OCI-LY3 (cell line): ENCODE measurements around the gene PSAPL1.

Source experiments
- H2AFZ ChIP-seq: fragments of 200-600, 300-600 bp; shearing (Covaris generic); 2 replicates; pipeline ENCODE4 v1.6.0; 2014; ENCODE audit warnings: antibody characterized with exemption, low read depth, low read length
- H3K27ac ChIP-seq: fragments of 200-600, 300-600 bp; sonication (generic); 2 replicates; pipeline ENCODE4 v1.5.1; 2014; ENCODE audit warnings: mild to moderate bottlenecking, low read length, moderate library complexity, mixed read lengths
- H3K27me3 ChIP-seq: fragments of 200-600, 300-600 bp; sonication (generic); 2 replicates; pipeline ENCODE4 v1.6.1; 2014; ENCODE audit warnings: low read depth, low read length, mixed read lengths
- H3K36me3 ChIP-seq: fragments of 200-600, 300-600 bp; sonication (generic); replicated peaks from 2 replicates; pipeline ENCODE3; 2014; ENCODE audit warnings: low read depth, low read length, mixed read lengths
- H3K4me1 ChIP-seq: fragments of 300-600, 200-600 bp; sonication (generic); 2 replicates; pipeline ENCODE4 v1.6.1; 2014; ENCODE audit warnings: low read length, mixed read lengths
- H3K4me2 ChIP-seq: fragments of 200-600, 300-600 bp; sonication (generic); 2 replicates; pipeline ENCODE4 v1.6.1; 2014; ENCODE audit warnings: low read length, mixed read lengths
- H3K4me3 ChIP-seq: fragments of 300-600, 200-600 bp; sonication (generic); 2 replicates; pipeline ENCODE4 v1.5.1; 2014; ENCODE audit warnings: antibody characterized with exemption, mild to moderate bottlenecking, low read length, moderate library complexity
- H3K79me2 ChIP-seq: fragments of 300-600, 200-600 bp; shearing (Covaris generic); 2 replicates; pipeline ENCODE4 v1.6.1; 2014; ENCODE audit warnings: mild to moderate bottlenecking, low read length, mixed read lengths
- H3K9ac ChIP-seq: fragments of 300-600, 200-600 bp; shearing (Covaris generic); 2 replicates; pipeline ENCODE4 v1.6.0; 2014; ENCODE audit warnings: mild to moderate bottlenecking, low read length, moderate library complexity
- H3K9me3 ChIP-seq: fragments of 200-600, 300-600 bp; shearing (Covaris generic); 2 replicates; pipeline ENCODE4 v1.6.1; 2014; ENCODE audit warnings: low read length, mixed read lengths; ENCODE audit not compliant: insufficient read depth
- H4K20me1 ChIP-seq: fragments of 200-600, 300-600 bp; sonication (generic); 2 replicates; pipeline ENCODE4 v1.6.1; 2016; ENCODE audit warnings: low read length, mixed read lengths; ENCODE audit not compliant: insufficient read depth
- CTCF ChIP-seq: fragments of 200-600, 300-600 bp; sonication (generic); IDR thresholded peaks from 2 replicates; pipeline ENCODE4 v1.5.1; 2014; ENCODE audit warnings: antibody characterized with exemption, low read length, low read depth
- EZH2phosphoT487 ChIP-seq: fragments of 200-600 bp; shearing (Covaris generic); IDR thresholded peaks from 2 replicates; pipeline ENCODE4 v1.6.1; 2018; ENCODE audit warnings: antibody characterized with exemption, mixed run types, low read depth

The PSAPL1 gene

DNA sequence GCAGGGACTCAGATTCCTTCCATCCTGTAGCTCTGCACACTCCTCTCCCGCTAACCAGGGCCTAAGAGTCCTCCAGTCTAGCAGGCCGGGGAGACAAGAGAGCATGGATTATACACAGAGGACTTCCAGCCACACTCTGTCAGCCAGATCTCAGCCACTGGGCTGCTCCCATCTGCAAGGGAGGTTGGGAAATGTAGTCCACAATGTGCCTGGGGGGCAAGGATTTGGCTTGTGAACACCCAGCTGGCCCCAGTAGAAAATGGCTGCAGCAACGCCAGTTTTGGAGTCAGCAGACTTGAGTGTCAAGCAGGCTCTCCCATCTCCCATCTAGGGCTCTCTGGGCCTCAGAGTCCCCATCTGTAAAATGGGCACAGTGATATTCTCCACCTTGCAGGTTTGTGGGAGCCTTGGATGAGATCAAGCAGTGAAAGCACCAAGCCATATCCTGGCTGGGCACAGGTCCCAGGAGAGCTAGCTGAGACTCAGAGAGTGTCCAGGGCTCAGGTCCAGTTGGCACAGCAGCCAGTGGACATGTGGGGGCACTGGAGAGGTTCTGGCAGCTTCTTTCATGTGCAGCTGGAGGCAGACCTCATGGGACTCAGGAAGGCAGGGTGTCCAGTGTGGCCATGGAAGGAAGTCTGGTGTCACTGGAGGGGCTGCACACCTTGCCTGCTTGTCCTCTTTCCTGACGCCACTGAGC lies 14.6 kb downstream of the PSAPL1 start:
- H3K9me3 ChIP-seq, result no peaks in the 10 kb centered on the region
- H3K27me3 ChIP-seq, result no peaks in the 10 kb centered on the region
- no peak for TF ChIP-seq CTCF
- no peak for TF ChIP-seq EZH2phosphoT487
- H3K4me3 ChIP-seq, result no peak overlapping the region
- no peak overlapping the region for H3K9ac ChIP-seq
- H3K4me1 ChIP-seq, result no peaks in the 10 kb centered on the region
- H2AFZ ChIP-seq, result no peak overlapping the region
- no peak overlapping the region for H3K27ac ChIP-seq
- H3K36me3 ChIP-seq, result no peaks in the 10 kb centered on the region
- no peak overlapping the region for H3K4me2 ChIP-seq
- H3K79me2 ChIP-seq, result no peaks in the 10 kb centered on the region
- no peaks in the 10 kb centered on the region for H4K20me1 ChIP-seq

DNA sequence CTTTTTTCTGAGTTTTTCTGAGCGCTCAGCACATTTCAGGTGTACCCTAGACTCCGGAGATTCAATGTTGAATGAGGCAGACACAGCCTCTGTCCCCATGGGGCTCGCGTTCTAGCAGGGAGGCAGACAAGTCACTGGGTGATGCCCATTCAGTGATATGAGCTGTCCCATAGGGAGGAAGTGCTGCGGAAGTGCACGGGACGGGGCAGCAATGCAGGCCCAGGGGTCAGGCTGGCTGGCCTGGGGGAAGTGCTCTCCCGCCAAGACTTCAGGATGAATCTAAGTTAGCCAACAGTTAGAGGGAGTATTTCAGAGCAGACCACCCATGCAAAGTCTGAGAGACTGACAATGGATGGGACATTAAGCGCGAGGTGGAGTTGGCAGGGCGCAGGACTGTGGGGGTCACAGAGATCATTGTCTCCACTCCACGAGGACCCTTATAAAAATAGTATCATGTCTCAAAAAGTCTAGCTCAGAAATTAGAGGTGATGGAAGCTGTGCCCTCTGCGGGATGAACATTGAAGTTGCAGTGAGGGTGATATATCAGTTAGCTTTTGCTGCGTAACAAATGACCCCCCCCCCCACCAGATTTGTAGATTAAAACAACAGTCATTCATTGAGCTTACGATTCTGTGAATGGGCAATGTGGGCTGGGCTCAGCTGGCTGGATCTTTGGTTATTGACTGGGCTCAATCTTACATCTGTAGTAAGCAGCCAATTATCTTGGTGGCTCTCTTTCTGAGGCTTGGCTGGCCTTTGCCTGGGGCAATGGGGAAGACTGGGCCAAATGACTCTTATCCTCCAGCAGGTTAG lies 16.4 kb downstream of the PSAPL1 start:
- Histone ChIP-seq H3K9ac (no peak overlapping the region), H3K9me3 (no peaks in the 10 kb centered on the region), H3K4me3 (no peak overlapping the region), H3K27ac (no peak overlapping the region), H2AFZ (no peak overlapping the region), H4K20me1 (no peaks in the 10 kb centered on the region), H3K4me2 (no peak overlapping the region), H3K79me2 (no peaks in the 10 kb centered on the region), H3K36me3 (no peaks in the 10 kb centered on the region), H3K4me1 (peaks cover 9% of the 10 kb centered on the region), H3K27me3 (0 out of 2 replicates have a peak, but pooled peaks cover 3% of the 10 kb centered on the region)
- TF ChIP-seq CTCF (no peak), EZH2phosphoT487 (no peak)

DNA sequence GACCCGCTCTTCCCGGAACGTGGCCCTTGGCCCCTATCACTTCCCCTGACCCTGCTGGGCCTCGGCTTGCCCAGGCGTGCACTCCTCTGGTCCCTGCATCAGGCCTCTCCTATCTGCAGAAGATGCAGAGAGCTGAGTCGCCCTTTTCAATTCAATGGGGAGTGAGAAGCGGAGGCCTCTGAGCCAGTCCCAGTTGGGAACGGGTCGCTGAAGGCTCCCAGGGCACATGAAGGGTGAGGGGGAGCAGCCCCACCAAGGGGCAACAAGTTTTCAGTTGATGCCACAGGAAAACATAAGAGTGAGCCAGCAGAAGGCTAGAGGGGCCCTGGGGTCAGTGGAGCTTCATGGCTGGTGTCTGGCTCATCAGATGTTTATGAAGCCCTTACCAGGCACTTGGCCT lies 17.1 kb downstream of the PSAPL1 start:
- Histone ChIP-seq H3K36me3 (no peaks in the 10 kb centered on the region), H3K9me3 (no peaks in the 10 kb centered on the region), H2AFZ (no peak overlapping the region), H3K4me2 (no peak overlapping the region), H4K20me1 (no peaks in the 10 kb centered on the region), H3K9ac (no peak overlapping the region), H3K79me2 (no peaks in the 10 kb centered on the region), H3K27me3 (0 out of 2 replicates have a peak, but pooled peaks cover 3% of the 10 kb centered on the region), H3K4me3 (no peak overlapping the region), H3K27ac (no peak overlapping the region), H3K4me1 (peaks cover 9% of the 10 kb centered on the region)
- TF ChIP-seq CTCF (no peak), EZH2phosphoT487 (no peak)

DNA sequence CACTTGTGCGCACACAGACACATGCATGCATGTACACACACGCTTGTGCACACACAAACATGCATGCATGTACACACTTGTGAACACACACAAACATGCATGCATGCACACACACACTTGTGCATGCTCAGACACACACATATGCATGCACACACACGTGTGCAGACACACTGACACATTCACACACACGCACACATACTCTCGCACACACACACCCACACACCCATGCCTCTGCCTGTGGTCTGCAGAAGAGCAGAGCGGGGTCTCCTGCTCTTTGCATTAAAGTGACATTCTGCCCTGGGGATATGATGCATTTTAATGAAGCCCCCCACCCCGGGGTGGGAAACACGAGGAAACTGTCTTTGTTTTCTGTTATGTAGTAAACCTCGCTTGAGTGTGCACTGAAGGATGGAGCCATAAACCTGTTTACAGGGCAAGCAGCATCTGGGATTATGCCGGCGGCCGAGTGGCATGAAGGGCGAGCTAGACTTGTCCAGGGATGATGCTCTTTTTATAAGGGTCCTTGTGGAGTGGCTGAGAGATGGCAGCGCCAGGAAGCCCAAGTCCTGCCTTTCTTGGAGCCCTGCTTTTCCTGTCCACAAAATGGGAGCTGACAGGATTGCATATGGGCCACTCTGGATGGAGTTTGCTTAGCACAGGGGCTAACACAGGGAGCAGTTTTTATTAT lies 17.8 kb downstream of the PSAPL1 start:
- Histone ChIP-seq H3K4me1 (peaks cover 9% of the 10 kb centered on the region), H3K4me2 (no peak overlapping the region), H3K4me3 (no peak overlapping the region), H4K20me1 (no peaks in the 10 kb centered on the region), H2AFZ (no peak overlapping the region), H3K9me3 (no peaks in the 10 kb centered on the region), H3K9ac (no peak overlapping the region), H3K27ac (no peak overlapping the region), H3K27me3 (0 out of 2 replicates have a peak, but pooled peaks cover 3% of the 10 kb centered on the region), H3K36me3 (no peaks in the 10 kb centered on the region), H3K79me2 (no peaks in the 10 kb centered on the region)
- TF ChIP-seq EZH2phosphoT487 (no peak), CTCF (no peak)
